A549 (cell line): ENCODE measurements around the gene SUPT20HL1. TPM values are rescaled to one million over a fixed set of nuclear protein-coding genes. Genes with fewer than 3 reads are reported as not detected.

ENCODE experiments used
- ATAC-seq, 2 experiments: fragments of 200-7000 bp in 1 of 2; fragments of >200 bp in 1 of 2; cut with Nextera tagmentation in 1 of 2; cut with Tn5 transposase in 1 of 2; 3 replicates each; pipeline versions ENCODE4 v1.8.0 to v1.9.1; 2018 to 2020; ENCODE audit warnings: mild to moderate bottlenecking in 1 of 2, moderate library complexity in 1 of 2
- CTCF ChIA-PET: fragments of 300-600 bp; sonication (Branson Sonifier 250); formaldehyde crosslinking; extraction: SDS; loops from one replicate; lab custom pipeline; 2021; ENCODE audit warnings: antibody characterized with exemption, inconsistent platforms; lab: Yijun Ruan, JAX
- POLR2A ChIA-PET: fragments of 350-600 bp; formaldehyde crosslinking; extraction: SDS; loops from one replicate; lab custom pipeline; 2021; ENCODE audit warnings: antibody characterized with exemption, inconsistent platforms; lab: Yijun Ruan, JAX
- DNase-seq, 2 experiments: peaks; one replicate each; pipeline versions ENCODE4 v3.0.0 to v3.0.0-alpha.2; 2011 to 2016; ENCODE audit warnings: low read depth in 1 of 2, low spot score in 1 of 2
- FAIRE-seq: peaks from 2 replicates; lab custom pipeline; 2011; peaks lifted over from hg19 to GRCh38; lab: Jason Lieb, UNC
- H3K27ac ChIP-seq, 2 experiments: fragments of >200 bp; sonication (Bioruptor Twin); formaldehyde crosslinking; 3 replicates each; pipeline ENCODE4 v1.5.1; 2016 to 2017
- H3K4me1 ChIP-seq: fragments of >200 bp; sonication (Bioruptor Twin); formaldehyde crosslinking; 3 replicates; pipeline ENCODE4 v1.6.1; 2016
- H3K4me2 ChIP-seq: fragments of >200 bp; sonication (Bioruptor Twin); formaldehyde crosslinking; 3 replicates; pipeline ENCODE4 v1.6.1; 2016
- H3K4me3 ChIP-seq: fragments of >200 bp; sonication (Bioruptor Twin); formaldehyde crosslinking; 3 replicates; pipeline ENCODE4 v1.5.1; 2016
- H3K9me3 ChIP-seq: fragments of >200 bp; sonication (Bioruptor Twin); formaldehyde crosslinking; 3 replicates; pipeline ENCODE4 v1.6.1; 2016
- EHMT2 ChIP-seq: fragments of 200-600 bp; sonication (generic); IDR thresholded peaks from 2 replicates; pipeline ENCODE4 v1.6.1; 2016; ENCODE audit warnings: antibody characterized with exemption, low read depth, mild to moderate bottlenecking, moderate library complexity
- ESRRA ChIP-seq: fragments of 150-350 bp; IDR thresholded peaks from 2 replicates; pipeline ENCODE4 v1.6.1; 2014; ENCODE audit warnings: mild to moderate bottlenecking, low read length, borderline replicate concordance
- FOXS1 ChIP-seq: fragments of 250-450 bp; sonication (Bioruptor Pico); IDR thresholded peaks from 2 replicates; pipeline ENCODE4 v1.5.0; 2020; ENCODE audit warnings: mild to moderate bottlenecking, moderate library complexity
- HEYL ChIP-seq: fragments of 250-450 bp; sonication (Bioruptor Pico); IDR thresholded peaks from 2 replicates; pipeline ENCODE4 v1.8.0; 2021; ENCODE audit warnings: mild to moderate bottlenecking, moderate library complexity
- HOXA7 ChIP-seq: fragments of 250-450 bp; sonication (Bioruptor Pico); IDR thresholded peaks from 2 replicates; pipeline ENCODE4 v1.5.0; 2020; ENCODE audit warnings: mild to moderate bottlenecking, moderate library complexity
- JUN ChIP-seq, 2 experiments: fragments of >200 bp; sonication (Bioruptor Twin); formaldehyde crosslinking; IDR thresholded peaks; 2 replicates in 1 of 2; 3 replicates in 1 of 2; pipeline ENCODE4 v1.6.1; 2016 to 2017
- MYC ChIP-seq: IDR thresholded peaks from 2 replicates; pipeline ENCODE4 v1.6.1; 2012; ENCODE audit warnings: mild to moderate bottlenecking, inconsistent platforms, low read length, improper control_type of control experiment, borderline replicate concordance
- RNF2 ChIP-seq: fragments of 200-600 bp; sonication (generic); IDR thresholded peaks from 2 replicates; pipeline ENCODE4 v1.6.1; 2016; ENCODE audit warnings: low read depth, mild to moderate bottlenecking, antibody characterized with exemption, moderate library complexity, borderline replicate concordance
- SMC3 ChIP-seq: fragments of >200 bp; sonication (Bioruptor Twin); formaldehyde crosslinking; IDR thresholded peaks from 3 replicates; pipeline ENCODE4 v1.6.1; 2018; ENCODE audit warnings: inconsistent platforms
- TP53 ChIP-seq: fragments of 250-450 bp; sonication (Bioruptor Pico); IDR thresholded peaks from 2 replicates; pipeline ENCODE4 v1.5.0; 2021; ENCODE audit warnings: mild to moderate bottlenecking, moderate library complexity
- ZC3H11A ChIP-seq: fragments of 450-650 bp; IDR thresholded peaks from 2 replicates; pipeline ENCODE4 v1.6.1; 2014; ENCODE audit warnings: antibody characterized with exemption, mild to moderate bottlenecking
- ZFP36 ChIP-seq: fragments of 450-650 bp; IDR thresholded peaks from 2 replicates; pipeline ENCODE4 v1.6.1; 2014; ENCODE audit warnings: borderline replicate concordance; ENCODE audit not compliant: partially characterized antibody
- ZSCAN20 ChIP-seq: fragments of 250-450 bp; sonication (Bioruptor Pico); IDR thresholded peaks from 2 replicates; pipeline ENCODE4 v1.8.0; 2022; ENCODE audit warnings: mild to moderate bottlenecking, moderate library complexity
- WGBS: methylation state at CpG from one replicate; pipeline ENCODE4 v1.1.6; 2017; ENCODE audit errors: missing lambda C conversion rate; 5-methylcytosine and 5-hydroxymethylcytosine counted together
- polyA plus RNA-seq, 4 experiments: library from polyadenylated mRNA; depleted of rRNA in 3 of 4; stranded (reverse); fragments of >200 nt; fragmentation: RNase III in 1 of 4; extraction: RNeasy Plus Mini Kit Qiagen cat#74134 plus additional on column Dnase treatment in 1 of 4; gene quantifications; 2 replicates in 3 of 4; 3 replicates in 1 of 4; pipeline ENCODE4 v1.2.3, GENCODE V29; 2011 to 2017
- TF ChIP-seq, protein P1 (sequence below): fragments of 200-600 bp; sonication (generic); IDR thresholded peaks from 2 replicates; pipeline ENCODE4 v1.6.1; 2016; ENCODE audit warnings: antibody characterized with exemption, mild to moderate bottlenecking, moderate library complexity
- TF ChIP-seq, protein P2 (sequence below): fragments of >200 bp; sonication (Bioruptor Twin); formaldehyde crosslinking; IDR thresholded peaks from 3 replicates; pipeline ENCODE4 v1.5.1; 2016
- TF ChIP-seq, protein P3 (sequence below): IDR thresholded peaks from 2 replicates; pipeline ENCODE4 v1.6.1; 2012
- TF ChIP-seq, protein P4 (sequence below): fragments of 250-450 bp; sonication (Bioruptor Pico); IDR thresholded peaks from 2 replicates; pipeline ENCODE4 v1.5.0; 2020; ENCODE audit warnings: low read depth, mild to moderate bottlenecking, moderate library complexity

The SUPT20HL1 gene
- polyA plus RNA-seq, 2 of the 4 experiments (the other 2 are of a cell fraction) = not detected

DNA sequence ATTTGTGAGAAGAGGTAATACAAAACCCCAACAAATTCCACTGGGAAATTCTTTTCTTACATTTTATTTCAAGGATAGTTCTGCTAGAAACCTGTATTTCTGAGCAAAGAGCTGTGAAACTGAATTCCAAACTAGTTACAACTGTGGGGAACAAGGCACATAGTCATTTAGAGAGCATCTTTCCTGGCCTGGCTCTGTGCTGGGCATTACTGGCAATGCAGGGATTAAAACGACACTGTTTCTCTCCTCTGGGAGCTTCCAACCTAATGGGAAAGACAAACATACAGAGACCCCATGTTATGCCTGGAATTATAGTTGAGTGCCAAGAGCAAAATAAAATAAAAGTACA lies 36.5 kb downstream of the SUPT20HL1 start (continued):
- TF ChIP-seq, protein P1, sequence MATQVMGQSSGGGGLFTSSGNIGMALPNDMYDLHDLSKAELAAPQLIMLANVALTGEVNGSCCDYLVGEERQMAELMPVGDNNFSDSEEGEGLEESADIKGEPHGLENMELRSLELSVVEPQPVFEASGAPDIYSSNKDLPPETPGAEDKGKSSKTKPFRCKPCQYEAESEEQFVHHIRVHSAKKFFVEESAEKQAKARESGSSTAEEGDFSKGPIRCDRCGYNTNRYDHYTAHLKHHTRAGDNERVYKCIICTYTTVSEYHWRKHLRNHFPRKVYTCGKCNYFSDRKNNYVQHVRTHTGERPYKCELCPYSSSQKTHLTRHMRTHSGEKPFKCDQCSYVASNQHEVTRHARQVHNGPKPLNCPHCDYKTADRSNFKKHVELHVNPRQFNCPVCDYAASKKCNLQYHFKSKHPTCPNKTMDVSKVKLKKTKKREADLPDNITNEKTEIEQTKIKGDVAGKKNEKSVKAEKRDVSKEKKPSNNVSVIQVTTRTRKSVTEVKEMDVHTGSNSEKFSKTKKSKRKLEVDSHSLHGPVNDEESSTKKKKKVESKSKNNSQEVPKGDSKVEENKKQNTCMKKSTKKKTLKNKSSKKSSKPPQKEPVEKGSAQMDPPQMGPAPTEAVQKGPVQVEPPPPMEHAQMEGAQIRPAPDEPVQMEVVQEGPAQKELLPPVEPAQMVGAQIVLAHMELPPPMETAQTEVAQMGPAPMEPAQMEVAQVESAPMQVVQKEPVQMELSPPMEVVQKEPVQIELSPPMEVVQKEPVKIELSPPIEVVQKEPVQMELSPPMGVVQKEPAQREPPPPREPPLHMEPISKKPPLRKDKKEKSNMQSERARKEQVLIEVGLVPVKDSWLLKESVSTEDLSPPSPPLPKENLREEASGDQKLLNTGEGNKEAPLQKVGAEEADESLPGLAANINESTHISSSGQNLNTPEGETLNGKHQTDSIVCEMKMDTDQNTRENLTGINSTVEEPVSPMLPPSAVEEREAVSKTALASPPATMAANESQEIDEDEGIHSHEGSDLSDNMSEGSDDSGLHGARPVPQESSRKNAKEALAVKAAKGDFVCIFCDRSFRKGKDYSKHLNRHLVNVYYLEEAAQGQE = no peak

DNA sequence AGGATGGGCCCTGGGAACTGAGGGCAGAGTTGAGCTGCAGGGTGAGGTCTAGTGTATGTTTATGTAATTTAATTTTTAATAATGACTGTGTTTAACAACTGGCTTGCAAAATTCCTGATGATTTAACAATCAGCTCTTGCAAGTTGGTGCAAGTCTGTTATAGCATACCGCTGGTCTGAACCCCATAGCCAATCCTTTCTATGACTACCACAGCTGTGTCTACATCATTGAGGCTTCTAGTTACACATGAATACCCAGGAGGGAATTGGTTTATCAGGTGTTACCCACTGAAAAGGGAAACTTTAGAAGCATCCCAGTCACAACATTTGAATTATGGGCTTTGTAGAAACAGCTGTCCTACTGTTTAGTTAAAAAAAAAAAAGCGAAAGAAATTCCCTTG lies 38.3 kb downstream of the SUPT20HL1 start:
- Histone ChIP-seq H3K27ac (no peak overlapping the region), H3K4me2 (no peak overlapping the region), H3K4me1 (no peaks in the 10 kb centered on the region), H3K4me3 (no peak overlapping the region), H3K9me3 (no peaks in the 10 kb centered on the region)
- DNase-seq = no peak
- TF ChIP-seq ZC3H11A (no peak), JUN (IDR thresholded peaks at IDR 0.05) (no peak), MYC (no peak), RNF2 (no peak), EHMT2 (no peak), SMC3 (no peak), ESRRA (no peak), ZSCAN20 (CRISPR knock-in tag) (no peak), HOXA7 (CRISPR knock-in tag) (no peak), HEYL (CRISPR knock-in tag) (no peak)
- TF ChIP-seq, protein P2, sequence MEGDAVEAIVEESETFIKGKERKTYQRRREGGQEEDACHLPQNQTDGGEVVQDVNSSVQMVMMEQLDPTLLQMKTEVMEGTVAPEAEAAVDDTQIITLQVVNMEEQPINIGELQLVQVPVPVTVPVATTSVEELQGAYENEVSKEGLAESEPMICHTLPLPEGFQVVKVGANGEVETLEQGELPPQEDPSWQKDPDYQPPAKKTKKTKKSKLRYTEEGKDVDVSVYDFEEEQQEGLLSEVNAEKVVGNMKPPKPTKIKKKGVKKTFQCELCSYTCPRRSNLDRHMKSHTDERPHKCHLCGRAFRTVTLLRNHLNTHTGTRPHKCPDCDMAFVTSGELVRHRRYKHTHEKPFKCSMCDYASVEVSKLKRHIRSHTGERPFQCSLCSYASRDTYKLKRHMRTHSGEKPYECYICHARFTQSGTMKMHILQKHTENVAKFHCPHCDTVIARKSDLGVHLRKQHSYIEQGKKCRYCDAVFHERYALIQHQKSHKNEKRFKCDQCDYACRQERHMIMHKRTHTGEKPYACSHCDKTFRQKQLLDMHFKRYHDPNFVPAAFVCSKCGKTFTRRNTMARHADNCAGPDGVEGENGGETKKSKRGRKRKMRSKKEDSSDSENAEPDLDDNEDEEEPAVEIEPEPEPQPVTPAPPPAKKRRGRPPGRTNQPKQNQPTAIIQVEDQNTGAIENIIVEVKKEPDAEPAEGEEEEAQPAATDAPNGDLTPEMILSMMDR = no peak
- TF ChIP-seq, protein P3, sequence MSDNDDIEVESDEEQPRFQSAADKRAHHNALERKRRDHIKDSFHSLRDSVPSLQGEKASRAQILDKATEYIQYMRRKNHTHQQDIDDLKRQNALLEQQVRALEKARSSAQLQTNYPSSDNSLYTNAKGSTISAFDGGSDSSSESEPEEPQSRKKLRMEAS = no peak
- TF ChIP-seq, protein P4, sequence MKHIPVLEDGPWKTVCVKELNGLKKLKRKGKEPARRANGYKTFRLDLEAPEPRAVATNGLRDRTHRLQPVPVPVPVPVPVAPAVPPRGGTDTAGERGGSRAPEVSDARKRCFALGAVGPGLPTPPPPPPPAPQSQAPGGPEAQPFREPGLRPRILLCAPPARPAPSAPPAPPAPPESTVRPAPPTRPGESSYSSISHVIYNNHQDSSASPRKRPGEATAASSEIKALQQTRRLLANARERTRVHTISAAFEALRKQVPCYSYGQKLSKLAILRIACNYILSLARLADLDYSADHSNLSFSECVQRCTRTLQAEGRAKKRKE (CRISPR knock-in tag) = no peak
- ChIA-PET POLR2A (no interaction called here), CTCF (interaction anchor here (0.9 to 12.0 kb wide), 2 partner anchors 27 to 99 kb away, joined by 3 to 226 read pairs; no protein-coding TSS in a partner anchor)
- FAIRE-seq = no peak
- no peak for ATAC-seq
- 84% methylated on average over 2 of the region's 2 CpGs for WGBS

DNA sequence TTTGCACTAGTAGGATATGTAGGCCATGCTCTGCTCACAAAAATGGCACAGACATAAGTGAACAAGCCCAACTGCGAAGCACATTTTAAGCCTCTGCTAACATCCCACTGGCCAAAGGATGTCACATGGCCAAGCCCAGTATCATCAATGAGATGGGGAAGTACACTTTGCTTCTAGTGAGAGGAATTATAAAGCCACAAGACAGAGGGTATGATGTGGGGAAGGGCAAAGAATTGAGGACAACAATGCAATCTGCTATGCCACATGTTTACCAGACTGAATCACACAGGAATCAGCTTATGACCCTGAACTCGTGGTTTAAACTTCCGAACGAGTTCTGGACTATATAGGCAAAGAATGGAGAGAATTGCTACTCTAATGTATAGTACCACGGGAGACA lies 39.1 kb downstream of the SUPT20HL1 start:
- TF ChIP-seq TP53 (CRISPR knock-in tag) = no peak
- TF ChIP-seq ZFP36 = no peak
- no peak for TF ChIP-seq FOXS1 (CRISPR knock-in tag)
- no peak for TF ChIP-seq EHMT2
- TF ChIP-seq, all 56 proteins: peak for 0
- DNase-seq (no peak), ATAC-seq (no peak), FAIRE-seq (no peak)
- POLR2A ChIA-PET = no interaction called here
- no peak overlapping the region for H3K27ac ChIP-seq
- CTCF ChIA-PET = interaction anchor here (0.9 to 12.0 kb wide), 2 partner anchors 28 to 99 kb away, joined by 3 to 226 read pairs; no protein-coding TSS in a partner anchor
- 55% methylated on average over 4 of the region's 5 CpGs for WGBS
- H3K4me2 ChIP-seq = no peak overlapping the region
- no peaks in the 10 kb centered on the region for H3K4me1 ChIP-seq
- H3K4me3 ChIP-seq = no peak overlapping the region
- H3K9me3 ChIP-seq = 0 out of 3 replicates have a peak, but pooled peaks cover 2% of the 10 kb centered on the region
